SH-SY5Y (cell line): ENCODE results near the gene BAHD1.

Experiments used
- GATA2 ChIP-seq: IDR thresholded peaks from 2 replicates; pipeline ENCODE4 v1.6.1; 2011; ENCODE audit warnings: mild to moderate bottlenecking, low read depth, low read length
- GATA3 ChIP-seq: IDR thresholded peaks from 2 replicates; pipeline ENCODE4 v1.6.1; 2011; ENCODE audit warnings: low read depth, mild to moderate bottlenecking, low read length, moderate library complexity

DNA sequence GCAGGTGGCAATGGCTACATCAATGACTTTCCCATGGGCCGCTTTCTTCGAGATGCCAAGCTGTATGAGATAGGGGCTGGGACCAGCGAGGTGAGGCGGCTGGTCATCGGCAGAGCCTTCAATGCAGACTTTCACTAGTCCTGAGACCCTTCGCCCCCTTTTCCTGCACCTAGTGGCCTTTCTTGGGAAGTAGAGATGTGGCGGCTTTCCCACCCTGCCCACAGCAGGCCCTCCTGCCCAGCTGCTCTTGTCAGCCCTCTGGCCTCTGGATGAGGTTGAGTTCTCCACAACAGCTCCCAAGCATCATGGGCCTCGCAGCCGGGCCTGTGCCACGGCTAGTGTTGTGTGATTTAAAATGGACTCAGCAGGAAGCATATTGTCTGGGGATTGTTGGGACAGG lies 22.6 kb upstream of the BAHD1 start:
- TF ChIP-seq GATA3 (no peak), GATA2 (no peak)
